Natural killer cell treated with Interleukin-12 subunit alpha and Interleukin-12 subunit beta and Interleukin-15 and Interleukin-18, amount 100 ng/mL, for 72 hours (primary cell): Measurements from ENCODE around the gene NFATC2. TPM values are rescaled to one million over a fixed set of nuclear protein-coding genes. Genes with fewer than 3 reads are reported as not detected.

Source experiments
- ATAC-seq, 2 donors: fragments of 150-1000 bp; cut with Tn5 transposase in 1 of 2; sonication (Bioruptor Pico), chemical (Tn5 transposase) in 1 of 2; 2 replicates each; pipeline ENCODE4 v1.10.0; 2021
- DNase-seq: peaks from one replicate; pipeline ENCODE4 v3.0.0; 2022; ENCODE audit warnings: low spot score
- H3K27ac Mint-ChIP-seq, 2 donors: 1 replicate in 1 of 2; 2 replicates in 1 of 2; pipeline ENCODE4 v1.8.0; 2022; ENCODE audit warnings: mixed read lengths in 2 of 2, mild to moderate bottlenecking in 1 of 2, moderate library complexity in 1 of 2
- H3K27me3 Mint-ChIP-seq, 2 donors: 1 replicate in 1 of 2; 2 replicates in 1 of 2; pipeline ENCODE4 v1.8.0; 2022; ENCODE audit warnings: mixed read lengths in 2 of 2
- H3K36me3 Mint-ChIP-seq: one replicate; pipeline ENCODE4 v1.8.0; 2022; ENCODE audit warnings: mixed read lengths
- H3K4me1 Mint-ChIP-seq, 2 donors: 1 replicate in 1 of 2; 2 replicates in 1 of 2; pipeline ENCODE4 v1.8.0; 2022; ENCODE audit warnings: low read depth in 2 of 2, mixed read lengths in 2 of 2, mild to moderate bottlenecking in 1 of 2
- H3K4me3 Mint-ChIP-seq: one replicate; pipeline ENCODE4 v1.8.0; 2022; ENCODE audit warnings: mixed read lengths
- H3K9me3 Mint-ChIP-seq: 2 replicates; pipeline ENCODE4 v1.8.0; 2022; ENCODE audit warnings: mixed read lengths
- total RNA-seq, 2 donors: library from RNA; stranded (reverse); gene quantifications; one replicate each; pipeline ENCODE4 v1.2.3, GENCODE V29; 2022

Gene NFATC2
- total RNA-seq, 2 donors from 2014 or later, result 83.3 to 97.1 TPM

- ATAC-seq, result no peak
- H3K27ac Mint-ChIP-seq, result no peak overlapping the region
- H3K36me3 Mint-ChIP-seq, result peaks cover 12% of the 10 kb centered on the region
Observed at GRCh38 chr20:51360451-51361201, 181.9 kb downstream of the NFATC2 start.

DNA sequence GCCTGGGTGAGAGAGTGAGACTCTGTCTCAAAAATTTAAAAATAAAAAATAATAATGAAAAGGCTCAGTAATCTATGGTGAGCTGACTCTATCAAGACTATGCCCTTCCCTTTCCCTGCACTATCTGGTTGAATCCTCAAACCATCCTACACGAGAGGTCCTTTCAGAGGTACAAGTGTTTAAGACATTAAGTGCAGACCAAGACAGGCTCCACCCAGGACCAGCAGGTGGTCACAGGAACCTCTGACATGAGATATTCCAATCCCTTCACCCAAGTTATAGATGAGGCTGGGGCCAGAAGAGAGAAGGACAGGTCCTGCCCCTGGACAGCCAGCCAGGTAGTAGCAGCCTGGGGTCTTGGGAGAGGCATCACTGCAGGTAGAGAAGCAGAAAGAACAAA, 182.6 kb downstream of the NFATC2 start:
- H3K9me3 Mint-ChIP-seq, result peaks cover 3% of the 10 kb centered on the region
- H3K27ac Mint-ChIP-seq, result no peak overlapping the region
- H3K27me3 Mint-ChIP-seq, result no peaks in the 10 kb centered on the region
- no peak overlapping the region for H3K4me3 Mint-ChIP-seq
- H3K4me1 Mint-ChIP-seq, result peaks cover 12 to 21% of the 10 kb centered on the region in 2 donors
- DNase-seq (no peak), ATAC-seq (no peak)
- peaks cover 12% of the 10 kb centered on the region for H3K36me3 Mint-ChIP-seq

More at GRCh38 chr20:51360451-51361201, 181.9 kb downstream of the NFATC2 start:
- Mint-ChIP-seq H3K9me3 (peaks cover 3% of the 10 kb centered on the region), H3K27me3 (no peaks in the 10 kb centered on the region), H3K4me1 (peaks cover 12 to 18% of the 10 kb centered on the region in 2 donors), H3K4me3 (no peak overlapping the region)
- no peak for DNase-seq

DNA sequence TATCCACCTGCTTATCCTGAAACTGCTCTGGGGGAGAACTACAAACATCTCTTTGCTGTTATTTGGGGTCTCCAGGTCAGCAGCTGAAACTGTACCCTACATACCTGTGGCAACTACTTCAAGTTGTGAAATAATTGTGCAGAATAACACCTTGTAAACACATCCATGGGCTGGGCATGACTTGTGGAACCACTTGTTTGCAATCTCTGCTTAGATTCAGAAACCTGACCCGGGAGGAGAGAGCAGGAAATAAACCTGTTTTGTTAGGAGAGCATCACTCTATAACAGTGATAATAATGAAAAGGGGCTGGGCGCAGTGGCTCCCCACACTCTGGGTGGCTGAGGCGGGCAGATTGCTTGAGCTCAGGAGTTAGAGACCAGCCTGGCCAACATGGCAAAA, 183.1 kb downstream of the NFATC2 start:
- Mint-ChIP-seq H3K9me3 (peaks cover 3% of the 10 kb centered on the region), H3K27ac (no peak overlapping the region), H3K27me3 (no peaks in the 10 kb centered on the region), H3K4me3 (no peak overlapping the region), H3K4me1 (peaks cover 12 to 25% of the 10 kb centered on the region in 2 donors), H3K36me3 (peaks cover 12% of the 10 kb centered on the region)
- no peak for ATAC-seq
- no peak for DNase-seq

- H3K27ac Mint-ChIP-seq, result no peak overlapping the region
- H3K4me1 Mint-ChIP-seq, result peaks cover 4 to 18% of the 10 kb centered on the region in 2 donors
- no peaks in the 10 kb centered on the region for H3K27me3 Mint-ChIP-seq
- DNase-seq, result no peak
- no peak for ATAC-seq
- peaks cover 3% of the 10 kb centered on the region for H3K36me3 Mint-ChIP-seq
- H3K4me3 Mint-ChIP-seq, result no peak overlapping the region
- no peaks in the 10 kb centered on the region for H3K9me3 Mint-ChIP-seq
Observed at GRCh38 chr20:51358032-51358724, 184.3 kb downstream of the NFATC2 start.

- no peak overlapping the region for H3K4me3 Mint-ChIP-seq
- H3K4me1 Mint-ChIP-seq, result peaks cover 0 to 15% of the 10 kb centered on the region in 2 donors
- no peaks in the 10 kb centered on the region for H3K36me3 Mint-ChIP-seq
- no peak overlapping the region for H3K27ac Mint-ChIP-seq
- H3K27me3 Mint-ChIP-seq, result no peaks in the 10 kb centered on the region
- DNase-seq (no peak), ATAC-seq (no peak)
- H3K9me3 Mint-ChIP-seq, result no peaks in the 10 kb centered on the region
Observed at GRCh38 chr20:51357543-51357942, 185.0 kb downstream of the NFATC2 start.

- no peak for ATAC-seq
- peaks cover 0 to 15% of the 10 kb centered on the region in 2 donors for H3K4me1 Mint-ChIP-seq
- DNase-seq, result no peak
- no peak overlapping the region for H3K27ac Mint-ChIP-seq
- H3K4me3 Mint-ChIP-seq, result no peak overlapping the region
- no peaks in the 10 kb centered on the region for H3K27me3 Mint-ChIP-seq
- H3K9me3 Mint-ChIP-seq, result no peaks in the 10 kb centered on the region
- no peaks in the 10 kb centered on the region for H3K36me3 Mint-ChIP-seq
Observed at GRCh38 chr20:51356871-51357270, 185.6 kb downstream of the NFATC2 start.

GRCh38 chr20:51354769-51355319, 187.7 kb downstream of the NFATC2 start:
- DNase-seq, result no peak
- no peaks in the 10 kb centered on the region for H3K36me3 Mint-ChIP-seq
- peaks cover 0 to 10% of the 10 kb centered on the region in 2 donors for H3K4me1 Mint-ChIP-seq
- no peaks in the 10 kb centered on the region for H3K27me3 Mint-ChIP-seq
- no peaks in the 10 kb centered on the region for H3K9me3 Mint-ChIP-seq
- H3K4me3 Mint-ChIP-seq, result no peak overlapping the region
- peak; percentile 46 to 59 for ATAC-seq
- no peak overlapping the region for H3K27ac Mint-ChIP-seq

- no peak overlapping the region for H3K4me3 Mint-ChIP-seq
- DNase-seq, result no peak
- H3K9me3 Mint-ChIP-seq, result no peaks in the 10 kb centered on the region
- H3K27ac Mint-ChIP-seq, result no peak overlapping the region
- no peaks in the 10 kb centered on the region for H3K36me3 Mint-ChIP-seq
- no peak for ATAC-seq
- no peaks in the 10 kb centered on the region for H3K27me3 Mint-ChIP-seq
- H3K4me1 Mint-ChIP-seq, result peaks cover 0 to 10% of the 10 kb centered on the region in 2 donors
Observed at GRCh38 chr20:51354191-51354768, 188.2 kb downstream of the NFATC2 start.

DNA sequence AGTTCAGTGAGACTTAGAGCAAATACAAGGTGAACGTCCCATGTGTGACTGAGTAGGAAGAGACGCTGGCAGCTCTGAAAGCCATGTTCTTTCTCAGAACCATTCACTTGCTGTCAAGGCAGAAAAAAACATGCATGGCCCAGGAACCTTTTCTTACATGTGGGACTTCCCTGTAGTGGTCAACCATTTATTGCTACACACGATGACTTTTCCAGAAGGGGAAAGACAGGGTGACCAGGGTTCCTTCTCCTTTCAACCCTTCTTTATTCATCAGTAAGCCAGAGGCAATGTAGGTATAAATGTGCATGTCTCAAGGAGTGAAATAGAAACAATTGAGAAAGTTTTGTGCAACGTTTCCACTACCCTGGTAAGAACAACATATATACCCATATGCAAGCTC, 189.0 kb downstream of the NFATC2 start:
- DNase-seq, result no peak
- no peak overlapping the region for H3K4me3 Mint-ChIP-seq
- H3K27me3 Mint-ChIP-seq, result no peaks in the 10 kb centered on the region
- ATAC-seq, result no peak
- no peak overlapping the region for H3K27ac Mint-ChIP-seq
- H3K4me1 Mint-ChIP-seq, result peaks cover 0 to 9% of the 10 kb centered on the region in 2 donors
- H3K36me3 Mint-ChIP-seq, result no peaks in the 10 kb centered on the region
- no peaks in the 10 kb centered on the region for H3K9me3 Mint-ChIP-seq

- Mint-ChIP-seq H3K9me3 (no peaks in the 10 kb centered on the region), H3K27ac (no peak overlapping the region), H3K27me3 (no peaks in the 10 kb centered on the region), H3K4me1 (peaks cover 0 to 7% of the 10 kb centered on the region in 2 donors), H3K36me3 (no peaks in the 10 kb centered on the region), H3K4me3 (no peak overlapping the region)
- ATAC-seq, result no peak
- DNase-seq, result no peak
Observed at GRCh38 chr20:51352791-51353190, 189.7 kb downstream of the NFATC2 start.

- peaks cover 5% of the 10 kb centered on the region for H3K36me3 Mint-ChIP-seq
- no peak for ATAC-seq
- no peak for DNase-seq
- H3K9me3 Mint-ChIP-seq, result no peaks in the 10 kb centered on the region
- H3K27ac Mint-ChIP-seq, result no peak overlapping the region
- H3K4me3 Mint-ChIP-seq, result no peak overlapping the region
- no peaks in the 10 kb centered on the region for H3K27me3 Mint-ChIP-seq
- H3K4me1 Mint-ChIP-seq, result peaks cover 0 to 7% of the 10 kb centered on the region in 2 donors
Observed at GRCh38 chr20:51350941-51351631, 191.4 kb downstream of the NFATC2 start.

DNA sequence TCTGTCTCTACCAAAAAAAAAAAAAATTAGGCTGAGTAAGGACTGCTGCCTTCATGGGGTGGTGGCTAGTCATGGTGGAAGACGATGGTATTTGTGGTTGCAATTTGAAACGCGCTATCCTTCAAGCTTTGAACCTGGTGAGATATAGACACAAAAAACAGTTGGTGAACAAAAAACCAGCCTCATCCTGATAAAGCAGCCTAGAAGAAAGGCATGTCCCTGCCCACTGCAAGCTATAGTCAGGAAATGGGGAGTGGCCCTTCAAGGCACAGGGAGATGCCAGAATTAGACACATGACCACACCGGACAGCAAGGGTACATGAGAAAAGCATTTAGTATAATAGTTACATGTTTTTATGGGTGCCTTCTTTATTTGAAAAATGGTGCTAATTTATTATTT, 193.6 kb downstream of the NFATC2 start:
- no peak overlapping the region for H3K27ac Mint-ChIP-seq
- DNase-seq (no peak), ATAC-seq (no peak)
- no peak overlapping the region for H3K4me3 Mint-ChIP-seq
- no peaks in the 10 kb centered on the region for H3K4me1 Mint-ChIP-seq
- H3K36me3 Mint-ChIP-seq, result peaks cover 5% of the 10 kb centered on the region
- H3K9me3 Mint-ChIP-seq, result no peaks in the 10 kb centered on the region
- H3K27me3 Mint-ChIP-seq, result no peaks in the 10 kb centered on the region

- Mint-ChIP-seq H3K27ac (no peak overlapping the region), H3K4me3 (no peak overlapping the region), H3K4me1 (no peaks in the 10 kb centered on the region), H3K27me3 (no peaks in the 10 kb centered on the region), H3K36me3 (peaks cover 5% of the 10 kb centered on the region), H3K9me3 (no peaks in the 10 kb centered on the region)
- DNase-seq (no peak), ATAC-seq (no peak)
Observed at GRCh38 chr20:51347831-51348230, 194.7 kb downstream of the NFATC2 start.
